ENCODE measurements around the gene BPIFA3.

BPIFA3 gene

DNA sequence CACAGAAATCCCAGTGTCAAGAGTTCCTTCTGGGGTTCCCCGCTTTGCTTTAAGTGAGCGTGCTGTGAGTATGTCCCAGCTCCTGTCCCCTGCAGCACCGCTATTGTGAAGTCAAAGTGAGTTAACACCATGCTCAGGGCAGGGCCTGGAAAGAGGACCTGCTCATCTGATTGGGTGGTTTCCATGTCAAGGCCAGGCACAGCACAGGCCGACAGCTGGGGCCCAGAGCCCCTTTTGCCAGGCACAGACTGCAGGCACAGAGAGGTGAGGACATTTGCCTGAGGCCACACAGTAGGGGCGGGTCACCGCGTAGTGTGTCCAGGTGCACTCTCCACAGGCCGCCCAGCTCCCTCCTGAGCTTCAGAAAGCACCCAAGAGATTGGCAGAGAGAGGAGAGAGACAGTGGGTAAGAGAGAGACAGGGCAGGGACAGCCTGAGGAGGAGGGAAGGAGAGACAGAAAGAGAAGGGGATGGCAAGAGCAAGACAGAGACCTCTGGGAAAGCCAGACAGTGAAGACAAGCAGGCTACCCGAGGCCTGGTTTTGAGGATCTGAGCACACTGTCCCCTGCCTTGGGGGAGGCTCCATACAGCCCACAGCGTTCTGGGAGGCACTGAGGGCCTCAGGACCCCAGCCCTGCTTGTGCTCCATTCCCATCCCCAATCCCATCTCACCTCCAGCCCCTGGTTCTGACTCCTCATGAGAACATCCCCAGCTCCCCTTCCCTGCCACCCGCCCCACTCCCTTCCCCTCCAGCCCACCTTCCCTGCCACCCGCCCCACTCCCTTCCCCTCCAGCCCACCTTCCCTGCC lies 59.4 kb downstream of the BPIFA3 start:
- DNase-seq (ENCODE audit: low read depth): no peak
- TF ChIP-seq, protein P1, sequence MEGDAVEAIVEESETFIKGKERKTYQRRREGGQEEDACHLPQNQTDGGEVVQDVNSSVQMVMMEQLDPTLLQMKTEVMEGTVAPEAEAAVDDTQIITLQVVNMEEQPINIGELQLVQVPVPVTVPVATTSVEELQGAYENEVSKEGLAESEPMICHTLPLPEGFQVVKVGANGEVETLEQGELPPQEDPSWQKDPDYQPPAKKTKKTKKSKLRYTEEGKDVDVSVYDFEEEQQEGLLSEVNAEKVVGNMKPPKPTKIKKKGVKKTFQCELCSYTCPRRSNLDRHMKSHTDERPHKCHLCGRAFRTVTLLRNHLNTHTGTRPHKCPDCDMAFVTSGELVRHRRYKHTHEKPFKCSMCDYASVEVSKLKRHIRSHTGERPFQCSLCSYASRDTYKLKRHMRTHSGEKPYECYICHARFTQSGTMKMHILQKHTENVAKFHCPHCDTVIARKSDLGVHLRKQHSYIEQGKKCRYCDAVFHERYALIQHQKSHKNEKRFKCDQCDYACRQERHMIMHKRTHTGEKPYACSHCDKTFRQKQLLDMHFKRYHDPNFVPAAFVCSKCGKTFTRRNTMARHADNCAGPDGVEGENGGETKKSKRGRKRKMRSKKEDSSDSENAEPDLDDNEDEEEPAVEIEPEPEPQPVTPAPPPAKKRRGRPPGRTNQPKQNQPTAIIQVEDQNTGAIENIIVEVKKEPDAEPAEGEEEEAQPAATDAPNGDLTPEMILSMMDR (IDR thresholded peaks at IDR 0.05; ENCODE audit: low read length, missing control alignments): no peak
- H3K4me3 ChIP-seq (replicated peaks; ENCODE audit: low read depth, low read length): no peak overlapping the region
